ENCODE results near the gene ANKFY1.
"Not testable (repeated sequence)": the region's sequence is repeated elsewhere in the genome, so short reads cannot be mapped to it uniquely, and the experiment has no call there.

ANKFY1 gene

DNA sequence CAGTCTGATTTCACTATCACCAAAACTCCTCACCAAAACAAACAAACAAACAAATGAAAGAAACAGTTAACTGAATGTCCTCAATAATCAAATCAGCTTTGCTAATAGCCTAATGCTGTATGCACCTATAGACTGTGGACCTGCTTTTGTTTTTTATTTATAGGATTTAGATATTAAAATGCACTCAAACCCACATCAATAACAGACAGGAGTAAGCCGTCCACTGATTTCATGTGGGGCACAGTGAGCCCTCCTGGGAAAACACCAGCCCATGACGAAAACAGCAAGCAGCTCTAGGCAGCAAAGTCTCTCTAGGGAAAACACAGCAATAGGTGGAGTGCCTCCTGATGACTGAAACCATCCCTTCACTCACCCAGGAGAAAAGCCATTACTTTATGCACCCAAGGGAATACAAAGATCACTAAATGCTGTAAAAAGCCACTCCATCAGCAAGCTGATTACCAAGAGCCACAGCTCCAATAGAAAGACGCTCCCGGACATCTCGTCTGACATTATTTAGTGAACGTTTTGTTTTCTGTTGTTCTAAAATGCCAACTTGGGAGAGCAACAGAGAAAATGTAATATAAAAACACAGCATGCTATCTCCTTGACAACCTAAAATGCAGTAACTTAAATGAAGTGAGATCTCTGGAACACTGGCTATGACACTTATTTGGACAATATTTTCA, 47.8 kb downstream of the ANKFY1 start:
- peak; percentile 6 for DNase-seq

DNA sequence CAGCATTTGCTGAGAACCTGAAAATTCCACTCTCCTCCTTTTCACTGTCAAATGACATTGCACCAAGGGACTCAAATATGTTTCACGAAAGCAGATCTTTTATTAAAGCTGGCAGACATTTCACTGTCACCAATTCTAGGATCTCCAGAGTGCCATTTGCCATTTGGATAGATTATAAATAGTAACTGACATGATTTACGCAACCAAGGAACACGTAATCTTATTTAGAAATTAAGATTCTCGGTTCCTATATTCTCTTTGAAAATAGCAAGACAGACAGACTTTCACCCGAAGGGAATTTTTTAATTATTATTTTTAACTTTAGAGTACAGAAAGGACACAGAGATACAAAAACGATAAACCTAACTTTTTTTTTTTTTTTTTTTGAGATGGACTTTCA, 49.6 kb downstream of the ANKFY1 start:
- no peak for DNase-seq

DNA sequence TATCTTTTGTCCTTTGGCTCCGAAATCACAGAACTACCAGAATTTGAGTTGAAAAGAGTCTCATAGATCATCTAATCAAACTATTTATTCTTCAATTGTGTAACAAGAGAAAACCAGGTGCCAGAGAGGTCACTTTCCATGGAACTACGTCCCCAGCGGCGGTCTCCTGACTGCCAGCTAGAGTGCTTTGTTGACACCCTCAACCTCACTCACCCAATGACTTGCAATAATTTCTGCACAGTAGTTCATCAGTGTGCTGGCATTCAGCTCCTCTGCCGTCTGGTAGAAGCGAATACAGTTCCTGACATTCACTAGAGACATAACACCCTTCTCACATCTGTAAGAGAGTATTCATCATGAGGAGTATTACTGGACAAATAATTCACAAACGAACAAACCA, 54.2 kb downstream of the ANKFY1 start:
- no peak for DNase-seq

DNA sequence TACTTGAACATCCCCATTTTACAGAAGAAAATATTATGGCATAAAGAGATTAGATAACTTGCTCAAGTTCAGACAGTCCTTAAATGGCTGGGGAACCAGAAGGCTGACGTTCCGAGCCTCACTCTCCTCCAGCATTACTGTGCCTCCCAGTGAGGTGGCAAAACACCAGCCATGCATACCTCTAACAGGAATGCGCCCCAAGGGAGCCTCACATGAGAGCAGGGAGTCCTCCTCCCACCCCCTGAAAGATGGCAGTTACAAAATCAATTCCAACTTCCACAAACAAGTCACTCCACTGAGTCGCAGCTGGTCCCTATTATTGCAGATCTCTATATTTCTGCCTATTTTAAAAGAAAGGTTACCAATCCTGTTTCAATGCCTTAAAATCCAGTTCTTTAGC, 55.5 kb downstream of the ANKFY1 start:
- no peak for DNase-seq

DNA sequence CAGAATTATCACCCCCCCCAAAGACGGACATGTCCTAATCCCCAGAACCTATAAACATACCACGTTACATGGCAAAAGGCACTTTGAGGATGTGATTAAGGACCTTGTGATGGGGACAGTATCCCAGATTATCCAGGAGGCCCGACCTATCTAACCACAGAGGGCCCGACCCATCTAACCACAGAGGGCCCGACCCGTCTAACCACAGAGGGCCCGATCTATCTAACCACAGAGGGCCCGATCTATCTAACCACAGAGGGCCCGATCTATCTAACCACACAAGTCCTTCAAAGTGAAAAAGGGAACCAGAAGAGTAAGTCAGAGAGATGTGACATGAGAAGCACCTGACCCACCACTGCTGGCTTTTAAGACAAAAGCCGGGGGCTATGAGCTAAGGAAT, 56.8 kb downstream of the ANKFY1 start:
- DNase-seq: no peak

DNA sequence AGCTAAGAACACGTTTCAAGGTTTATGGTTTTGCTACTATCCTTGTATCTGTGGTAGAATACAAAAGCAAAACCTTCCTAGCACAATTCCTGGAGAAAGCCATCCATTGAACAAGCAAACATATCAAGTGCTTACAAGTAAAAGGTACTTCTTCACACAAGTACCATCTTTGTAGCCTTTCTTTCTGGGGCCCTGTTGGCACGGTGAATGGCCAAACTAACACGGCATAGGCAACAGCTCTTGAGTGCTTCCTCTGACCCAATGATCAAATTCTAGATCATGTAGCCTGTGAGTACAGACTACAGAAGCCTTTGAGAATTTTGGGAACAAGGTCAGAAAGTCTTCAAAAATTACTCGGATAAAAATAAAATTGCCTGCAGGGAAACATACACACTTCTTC, 57.9 kb downstream of the ANKFY1 start:
- DNase-seq: no peak

DNA sequence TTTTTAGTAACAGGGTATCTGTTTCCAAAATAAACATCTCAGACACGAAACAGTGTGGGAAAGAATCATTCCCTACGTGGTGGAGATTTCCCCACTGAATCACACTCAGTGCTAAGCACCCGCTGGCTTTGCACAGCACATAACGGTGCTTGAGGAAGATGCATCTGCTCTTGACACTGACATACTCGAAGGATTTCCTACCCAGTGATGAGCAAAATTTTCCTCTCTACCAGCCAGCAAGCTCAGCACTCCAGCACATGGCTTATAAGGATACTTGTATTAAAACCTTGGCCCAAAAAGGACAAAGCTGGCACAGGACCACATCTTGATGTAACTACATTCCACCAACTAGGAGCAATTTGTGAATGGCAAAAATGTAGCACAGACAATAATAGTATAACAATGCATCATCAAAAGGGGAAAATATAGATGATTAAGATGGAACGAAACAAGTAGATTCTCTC, 59.0 kb downstream of the ANKFY1 start:
- DNase-seq: no peak

DNA sequence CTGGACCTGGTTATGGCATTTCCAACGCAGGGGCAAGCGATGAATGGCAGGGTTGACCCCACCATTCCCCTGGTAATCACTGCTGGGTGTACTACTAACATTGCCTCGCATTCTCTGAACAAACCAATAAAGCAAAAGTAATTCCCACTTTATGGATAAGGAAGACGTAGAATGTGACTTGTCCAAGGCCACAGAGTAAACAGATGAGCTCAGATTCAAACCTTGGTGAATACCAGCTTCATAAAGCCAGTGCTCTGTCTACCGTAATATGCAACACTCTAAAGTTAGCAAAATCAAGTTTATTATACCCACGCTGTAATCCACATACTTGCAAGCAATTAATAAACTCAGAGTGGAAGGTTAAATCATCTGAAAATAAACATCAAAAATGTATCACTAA, 59.6 kb downstream of the ANKFY1 start:
- DNase-seq: no peak

DNA sequence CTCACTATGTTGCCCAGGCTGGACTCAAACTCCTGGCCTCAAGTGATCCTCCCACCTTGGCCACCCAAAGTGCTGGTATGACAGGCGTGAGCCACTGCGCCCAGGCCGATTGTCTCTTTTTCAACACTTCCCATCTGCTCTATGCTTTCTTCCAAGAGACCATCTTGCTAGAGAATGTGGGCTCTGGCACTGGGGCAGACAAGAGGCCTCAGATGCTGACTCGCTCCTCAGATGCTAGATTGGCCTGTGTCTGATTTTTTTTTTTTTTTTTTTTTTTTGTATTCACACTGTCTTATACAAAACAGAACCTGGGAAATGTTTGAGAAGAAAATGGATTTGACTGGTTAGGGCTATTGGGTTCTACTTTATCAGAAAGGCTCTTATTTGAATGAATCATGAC, 62.6 kb downstream of the ANKFY1 start:
- no peak for DNase-seq

DNA sequence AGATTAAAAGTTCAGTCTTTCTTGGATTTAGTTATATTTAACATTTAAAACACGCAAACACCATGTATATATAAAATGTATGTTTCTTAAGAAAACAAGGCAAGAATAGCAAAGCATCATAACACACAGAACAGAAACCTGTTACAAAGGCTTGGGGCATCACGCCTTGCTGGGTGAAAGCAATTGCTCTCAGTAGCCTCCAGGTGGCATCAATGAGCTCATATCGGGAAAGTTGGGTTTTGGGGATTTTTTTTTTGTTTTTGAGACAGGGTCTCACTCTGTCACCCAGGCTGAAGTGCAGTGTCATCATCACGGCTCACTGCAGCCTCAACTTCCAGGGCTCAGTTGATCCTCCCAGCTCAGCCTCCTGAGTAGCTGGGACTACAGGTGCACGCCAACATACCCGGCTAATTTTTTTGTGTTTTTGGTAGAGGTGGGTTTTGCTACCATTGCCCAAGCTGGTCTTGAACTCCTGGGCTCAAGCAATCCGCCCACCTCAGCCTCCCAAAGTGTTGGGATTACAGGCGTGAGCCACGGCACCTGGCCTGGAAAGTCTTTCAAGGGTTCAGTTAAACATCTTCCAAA, 63.9 kb downstream of the ANKFY1 start:
- DNase-seq: peak; percentile 15

DNA sequence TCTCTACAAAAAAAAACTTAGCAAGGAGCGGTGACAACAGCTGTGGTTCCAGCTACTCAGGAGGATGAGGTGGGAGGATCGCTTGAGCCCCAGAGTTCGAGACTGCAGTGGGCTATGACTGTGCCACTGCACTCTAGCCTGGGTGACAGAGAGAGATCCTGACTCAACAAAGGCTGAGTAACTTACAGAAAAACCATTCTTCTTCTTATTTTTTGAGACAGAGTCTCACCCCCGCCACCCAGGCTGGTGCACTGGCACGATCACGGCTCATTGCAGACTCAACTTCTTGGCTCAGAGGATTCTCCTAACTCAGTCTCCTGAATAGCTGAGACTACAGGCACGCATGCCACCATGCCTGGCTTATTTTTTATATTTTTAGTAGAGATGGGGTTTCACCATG, 64.8 kb downstream of the ANKFY1 start:
- no peak for DNase-seq

DNA sequence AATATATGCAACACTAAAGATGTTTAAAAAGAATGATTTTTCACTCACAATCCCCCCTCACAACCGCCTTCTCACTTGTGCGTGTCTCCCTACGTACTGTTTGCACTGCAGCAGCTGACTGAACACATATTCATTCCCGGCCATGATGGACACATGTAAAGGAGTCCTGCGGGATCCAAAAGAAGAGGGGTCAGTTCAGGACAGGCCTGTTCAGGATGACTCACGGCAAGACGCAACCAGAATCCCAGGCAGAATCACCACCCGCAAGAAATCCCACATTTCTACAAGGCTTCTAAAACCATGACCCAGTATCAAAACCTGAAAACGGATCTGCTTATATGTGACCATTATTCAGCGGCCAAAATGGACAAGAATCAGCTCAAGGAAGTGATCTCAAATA, 68.5 kb downstream of the ANKFY1 start:
- peak; percentile 18 for DNase-seq

DNA sequence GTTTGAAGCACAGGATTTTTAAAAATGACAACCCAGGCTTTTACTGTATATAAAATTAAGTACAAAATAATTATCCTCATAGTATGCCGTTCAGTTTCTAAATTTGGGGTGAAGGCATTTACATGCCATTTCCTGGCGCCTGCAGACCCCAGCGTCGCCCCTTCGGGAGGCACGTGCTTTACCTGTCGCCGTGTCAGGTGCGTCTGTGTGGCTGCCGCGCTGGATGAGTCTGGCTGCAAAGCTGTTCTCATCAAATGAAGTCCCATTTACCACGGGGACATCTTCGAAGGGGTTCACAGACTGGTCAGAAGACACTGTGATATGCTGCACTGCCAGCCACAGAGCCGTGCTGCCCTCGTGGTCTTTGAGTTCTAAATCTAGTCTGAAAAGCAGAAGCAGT, 69.0 kb downstream of the ANKFY1 start:
- DNase-seq: no peak

DNA sequence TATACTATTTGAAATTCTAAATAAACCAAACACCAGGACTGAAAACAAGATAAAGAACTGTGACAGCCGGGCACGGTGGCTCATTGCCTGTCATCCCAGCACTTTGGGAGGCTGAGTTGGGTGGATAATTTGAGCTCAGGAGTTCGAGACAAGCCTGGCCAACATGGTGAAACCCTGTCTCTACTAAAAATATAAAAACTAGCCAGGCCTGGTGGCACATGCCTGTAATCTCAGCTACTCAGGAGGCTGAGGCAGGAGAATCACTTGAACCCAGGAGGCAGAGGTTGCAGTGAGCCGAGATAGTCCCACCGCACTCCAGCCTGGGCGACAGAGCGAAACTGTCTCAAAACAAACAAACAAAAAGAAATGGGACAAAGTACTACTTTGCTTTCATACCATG, 73.0 kb downstream of the ANKFY1 start:
- DNase-seq: not testable (repeated sequence)

DNA sequence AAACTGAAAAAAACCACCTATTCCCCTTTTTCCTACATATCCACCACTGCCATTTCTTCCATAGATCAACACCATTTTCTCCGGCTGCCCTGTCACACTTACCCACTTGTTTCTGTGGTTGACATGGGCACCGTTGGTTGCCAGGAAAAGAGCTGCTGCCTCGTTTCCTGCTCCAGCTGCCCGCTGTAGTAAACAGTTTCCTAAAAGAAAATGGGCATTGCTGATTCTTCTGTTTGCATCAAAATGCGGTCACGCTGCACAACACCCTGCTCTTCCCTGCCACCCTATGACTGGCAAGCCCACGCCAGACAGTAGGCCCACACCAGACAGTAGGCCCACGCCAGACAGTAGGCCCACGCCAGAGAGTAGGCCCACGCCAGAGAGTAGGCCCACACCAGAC, 74.5 kb downstream of the ANKFY1 start:
- no peak for DNase-seq

DNA sequence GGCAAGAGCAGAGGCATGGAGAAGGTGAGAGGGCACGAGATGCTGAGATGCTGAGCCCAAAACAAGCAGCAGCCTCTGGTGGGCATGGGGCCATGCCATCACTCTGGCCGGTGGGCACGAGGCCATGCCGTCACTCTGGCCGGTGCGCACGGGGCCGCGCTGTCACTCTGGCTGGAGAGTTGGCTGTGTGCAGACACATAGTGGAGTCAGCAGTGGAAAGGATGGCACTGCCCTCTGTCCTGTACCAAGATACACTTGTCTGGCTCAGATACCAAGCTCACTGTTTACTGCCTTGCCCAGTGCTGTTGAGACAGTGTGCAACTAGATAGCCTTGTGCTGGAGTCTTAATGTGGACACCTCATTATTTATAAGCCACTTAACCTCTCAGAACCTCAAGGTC, 75.7 kb downstream of the ANKFY1 start:
- DNase-seq: no peak

DNA sequence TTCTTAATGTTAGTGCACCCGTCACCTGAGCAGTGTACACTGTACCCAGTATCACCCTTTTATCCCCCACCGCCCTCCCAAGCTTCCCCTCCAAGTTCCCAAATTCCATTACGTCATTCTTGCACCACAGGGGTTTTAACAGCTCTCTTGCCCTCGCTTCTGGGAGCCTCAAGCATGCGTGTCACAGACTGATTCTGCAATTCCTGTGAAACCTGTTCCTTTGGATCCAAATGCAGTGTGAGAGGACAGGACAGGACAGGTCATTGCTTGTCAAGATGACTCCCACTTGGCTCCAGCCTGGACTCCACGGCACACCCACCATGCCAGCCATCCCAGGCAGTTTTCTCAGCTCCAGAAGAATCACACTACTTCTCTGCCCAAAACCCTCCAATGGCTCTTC, 76.7 kb downstream of the ANKFY1 start:
- DNase-seq: no peak

DNA sequence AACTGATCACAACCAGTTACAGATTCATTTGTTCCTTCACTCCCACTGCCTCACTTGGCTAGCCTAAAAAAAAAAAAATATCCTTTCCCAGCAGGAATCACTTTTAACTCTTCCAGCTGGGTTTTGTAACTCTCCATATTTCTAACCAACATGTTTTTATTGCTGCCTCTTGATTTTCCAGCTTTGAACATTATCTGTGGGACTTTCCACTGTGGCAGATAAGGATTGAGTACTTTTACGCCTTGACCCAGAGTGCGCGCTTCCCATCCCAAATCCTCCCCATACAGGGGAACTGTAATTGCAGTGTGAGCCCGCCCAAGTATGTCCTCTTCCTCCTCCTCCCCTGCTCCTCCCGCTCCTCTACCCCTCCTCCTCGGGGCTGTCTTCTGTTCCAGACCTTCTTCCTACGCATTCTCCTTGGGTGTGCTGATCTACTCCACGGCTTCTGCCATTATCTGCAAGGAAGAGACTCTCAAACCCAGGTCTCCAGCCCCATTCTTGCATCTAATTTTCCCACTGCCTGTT, 77.4 kb downstream of the ANKFY1 start:
- DNase-seq: no peak

DNA sequence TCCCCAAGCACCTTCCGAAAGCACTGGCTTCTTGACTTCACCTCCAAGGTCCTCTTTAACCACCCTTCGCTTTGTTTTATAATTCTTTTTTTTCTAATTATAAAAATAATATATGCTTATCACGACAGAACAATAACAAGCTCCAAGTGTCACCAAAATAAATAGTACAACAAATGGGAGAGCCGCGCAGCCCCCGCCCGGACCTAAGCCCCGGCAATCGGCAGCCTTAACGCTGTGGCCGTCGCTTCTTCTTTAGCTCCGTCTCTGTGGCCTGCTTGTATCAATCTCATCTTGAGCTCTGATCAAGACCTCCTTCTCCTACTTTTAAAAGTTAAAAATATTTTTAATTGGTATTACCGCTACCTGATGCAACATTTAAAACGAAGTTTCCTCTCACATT, 78.1 kb downstream of the ANKFY1 start:
- DNase-seq: no peak

DNA sequence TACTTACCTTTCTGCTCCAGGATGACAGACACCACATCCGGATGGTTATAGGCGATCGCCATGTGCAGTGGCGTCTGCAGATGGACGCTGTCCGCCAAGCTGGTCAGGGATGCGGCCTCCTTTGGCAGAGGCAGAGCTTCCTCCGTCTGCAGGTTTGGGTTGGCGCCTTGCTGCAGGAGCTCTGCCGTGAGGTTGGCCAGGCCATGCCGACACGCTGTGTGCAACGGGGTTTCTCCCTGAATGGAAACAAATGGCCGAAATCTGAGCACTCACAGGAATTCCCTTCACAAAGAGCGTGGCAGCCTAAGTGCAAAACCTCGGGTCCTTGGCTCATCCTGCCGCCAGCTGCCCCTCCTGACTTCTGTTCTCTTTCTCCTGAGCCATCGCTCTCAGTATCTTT, 79.0 kb downstream of the ANKFY1 start:
- DNase-seq: no peak

DNA sequence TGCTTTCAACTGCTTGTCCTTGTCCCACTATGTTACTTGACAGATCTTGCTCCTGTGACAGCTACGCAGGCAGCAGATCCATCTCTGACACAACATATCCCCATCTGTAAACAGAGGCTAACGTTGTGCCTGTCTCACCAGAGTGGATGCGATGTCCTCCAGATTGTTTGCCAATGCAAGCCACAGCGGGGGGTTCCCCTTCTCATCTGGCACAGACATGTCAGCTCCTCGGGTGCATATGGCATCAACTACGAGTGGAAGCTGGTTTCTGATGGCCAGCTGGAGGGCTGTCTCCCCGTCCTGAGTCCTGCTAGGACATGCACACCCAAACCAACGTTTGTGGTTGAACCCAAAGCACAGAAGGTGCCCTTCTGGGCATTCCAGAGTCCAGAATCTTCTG, 81.7 kb downstream of the ANKFY1 start:
- DNase-seq: no peak

DNA sequence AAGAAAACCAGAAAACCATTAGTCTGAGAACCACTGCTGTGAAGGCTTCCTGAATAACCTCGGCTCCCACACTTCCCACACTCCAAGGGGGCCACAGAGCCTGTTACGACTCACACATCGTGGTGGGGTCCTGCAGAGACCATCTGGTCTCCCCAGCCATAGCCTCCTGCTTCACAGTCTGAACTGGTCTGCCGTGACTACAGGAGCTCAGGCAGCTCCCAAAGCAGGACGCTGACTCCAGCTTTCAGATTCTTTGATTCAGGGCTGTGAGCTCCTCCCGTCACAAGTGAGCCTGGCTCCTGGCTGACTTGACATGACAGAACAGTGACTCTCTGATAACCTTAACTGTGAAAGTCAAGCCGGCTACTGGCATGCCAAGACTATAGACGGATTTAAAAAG, 83.0 kb downstream of the ANKFY1 start:
- DNase-seq: no peak

DNA sequence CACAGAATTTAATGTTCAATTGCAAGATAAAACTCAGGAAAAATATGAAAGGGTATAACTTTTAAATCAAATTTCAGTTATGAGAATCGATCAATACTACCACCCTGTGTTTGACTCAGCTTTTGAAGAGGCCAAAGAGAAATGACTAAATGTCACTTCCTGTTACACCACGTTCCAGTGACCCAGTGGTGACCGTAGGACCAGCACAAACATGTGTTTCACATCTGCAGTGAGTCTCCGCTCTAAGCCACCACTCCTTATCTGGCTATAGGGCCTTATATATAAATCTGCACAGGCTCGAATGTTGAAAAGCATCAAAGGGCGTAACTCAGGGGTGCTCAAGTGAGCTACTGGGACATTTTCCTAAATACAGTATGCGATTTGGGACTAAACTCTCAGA, 84.7 kb downstream of the ANKFY1 start:
- DNase-seq: no peak

DNA sequence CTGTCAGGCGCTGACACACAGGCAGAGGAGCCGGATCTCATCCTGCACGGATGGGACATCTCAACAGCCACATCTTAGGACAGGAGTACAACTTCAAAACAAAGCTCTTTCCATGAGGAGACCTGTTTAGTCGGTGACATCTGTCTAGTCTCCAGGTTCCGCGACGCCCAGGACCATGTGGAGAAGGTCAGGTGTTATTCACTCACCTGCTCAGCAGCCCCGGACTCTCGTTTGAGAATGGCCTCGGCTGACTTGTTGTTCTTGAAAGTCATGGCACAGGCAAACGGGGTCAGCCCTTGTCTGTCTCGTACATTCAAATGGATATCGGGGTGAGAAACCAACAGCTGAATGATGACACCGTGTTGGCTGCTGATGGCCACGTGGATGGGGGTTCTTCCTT, 85.1 kb downstream of the ANKFY1 start:
- no peak for DNase-seq

DNA sequence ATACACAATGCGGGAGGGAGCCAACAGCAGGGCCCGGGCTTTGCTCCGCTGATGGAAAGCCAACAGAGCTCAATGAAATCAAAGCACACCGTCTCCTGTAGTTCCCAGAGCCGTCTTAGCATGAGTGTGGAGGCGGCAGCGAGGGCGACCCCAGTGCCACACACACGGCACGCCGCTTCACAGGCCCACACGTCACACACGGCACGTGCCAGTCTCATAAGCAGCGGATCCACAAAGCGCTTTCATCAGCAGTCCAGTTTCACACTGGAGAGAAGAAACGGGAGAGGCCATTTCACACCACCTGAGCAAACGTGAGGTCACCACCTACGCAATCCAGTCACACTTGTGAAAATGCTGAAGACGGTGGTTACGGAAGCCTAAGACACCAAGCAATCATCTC, 86.0 kb downstream of the ANKFY1 start:
- no peak for DNase-seq

Measured in NCI-H2227 treated with DMSO at 0.1 percent for 48 hours (cell line).